OCI-LY3 (cell line): ENCODE results near the gene GUCY1A2.

Experiments
- EZH2phosphoT487 ChIP-seq: fragments of 200-600 bp; shearing (Covaris generic); IDR thresholded peaks from 2 replicates; pipeline ENCODE4 v1.6.1; 2018; ENCODE audit warnings: antibody characterized with exemption, mixed run types, low read depth
- TF ChIP-seq, protein P1 (sequence below): fragments of 200-600, 300-600 bp; sonication (generic); IDR thresholded peaks from 2 replicates; pipeline ENCODE4 v1.5.1; 2014; ENCODE audit warnings: antibody characterized with exemption, low read length, low read depth

DNA sequence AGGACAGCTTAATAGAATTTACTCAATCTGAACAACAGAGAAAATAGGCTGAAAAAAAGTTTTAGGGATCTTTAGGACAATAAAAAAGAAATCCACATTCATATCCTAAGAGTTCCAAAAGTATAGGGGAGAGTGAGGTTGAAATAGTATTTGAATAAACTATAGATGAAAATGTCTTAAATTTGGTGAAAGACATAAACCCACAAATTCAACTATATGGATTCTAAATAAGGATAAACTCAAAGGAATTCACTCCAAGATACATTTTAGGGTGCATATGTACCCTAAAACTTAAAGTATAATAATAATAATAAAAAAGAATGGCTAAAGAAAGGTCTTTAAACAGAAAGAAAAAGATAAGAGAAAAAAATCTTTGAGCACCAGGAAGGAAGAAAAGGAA lies 203.1 kb downstream of the GUCY1A2 start:
- TF ChIP-seq, protein P1, sequence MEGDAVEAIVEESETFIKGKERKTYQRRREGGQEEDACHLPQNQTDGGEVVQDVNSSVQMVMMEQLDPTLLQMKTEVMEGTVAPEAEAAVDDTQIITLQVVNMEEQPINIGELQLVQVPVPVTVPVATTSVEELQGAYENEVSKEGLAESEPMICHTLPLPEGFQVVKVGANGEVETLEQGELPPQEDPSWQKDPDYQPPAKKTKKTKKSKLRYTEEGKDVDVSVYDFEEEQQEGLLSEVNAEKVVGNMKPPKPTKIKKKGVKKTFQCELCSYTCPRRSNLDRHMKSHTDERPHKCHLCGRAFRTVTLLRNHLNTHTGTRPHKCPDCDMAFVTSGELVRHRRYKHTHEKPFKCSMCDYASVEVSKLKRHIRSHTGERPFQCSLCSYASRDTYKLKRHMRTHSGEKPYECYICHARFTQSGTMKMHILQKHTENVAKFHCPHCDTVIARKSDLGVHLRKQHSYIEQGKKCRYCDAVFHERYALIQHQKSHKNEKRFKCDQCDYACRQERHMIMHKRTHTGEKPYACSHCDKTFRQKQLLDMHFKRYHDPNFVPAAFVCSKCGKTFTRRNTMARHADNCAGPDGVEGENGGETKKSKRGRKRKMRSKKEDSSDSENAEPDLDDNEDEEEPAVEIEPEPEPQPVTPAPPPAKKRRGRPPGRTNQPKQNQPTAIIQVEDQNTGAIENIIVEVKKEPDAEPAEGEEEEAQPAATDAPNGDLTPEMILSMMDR: no peak
- no peak for TF ChIP-seq EZH2phosphoT487
